PC-3 (cell line): ENCODE results near the gene TP63. TPM values are rescaled to one million over a fixed set of nuclear protein-coding genes. Genes with fewer than 3 reads are reported as not detected.

Source experiments
- ATAC-seq: fragments of 200-7000 bp; cut with Tn5 transposase; 2 replicates; pipeline ENCODE4 v1.9.1; 2020; ENCODE audit warnings: mild to moderate bottlenecking, moderate library complexity
- BruUV-seq: library from RNA; stranded (reverse); fragments of 400-500 nt; replicated peaks from 2 replicates; lab custom pipeline; 2021; lab: Mats Ljungman, UMichigan
- CTCF ChIA-PET: fragments of 300-600 bp; sonication (Branson Sonifier 250); formaldehyde crosslinking; loops from one replicate; lab custom pipeline; 2022; ENCODE audit warnings: antibody characterized with exemption; lab: Charles Lee
- POLR2A ChIA-PET: fragments of 300-600 bp; sonication (Branson Sonifier 250); formaldehyde crosslinking; loops from one replicate; lab custom pipeline; 2022; ENCODE audit warnings: antibody characterized with exemption; ENCODE audit not compliant: unreplicated experiment; lab: Charles Lee
- DNase-seq: peaks from one replicate; pipeline ENCODE4 v3.0.0-alpha.2; 2015
- H2AFZ ChIP-seq: fragments of 300-600 bp; sonication (generic); 2 replicates; pipeline ENCODE4 v1.6.0; 2016; ENCODE audit warnings: antibody characterized with exemption, low read length
- H3F3A ChIP-seq: fragments of 300-600 bp; sonication (generic); one replicate; pipeline ENCODE4 v1.6.0; 2017; ENCODE audit warnings: antibody characterized with exemption, low read length, control low read depth, mild to moderate bottlenecking; ENCODE audit not compliant: unreplicated experiment
- H3K27ac ChIP-seq: fragments of 300-600 bp; sonication (generic); 2 replicates; pipeline ENCODE4 v1.5.1; 2016; ENCODE audit warnings: mild to moderate bottlenecking, low read length
- H3K27me3 ChIP-seq: fragments of 300-600 bp; sonication (generic); 2 replicates; pipeline ENCODE4 v1.6.1; 2016; ENCODE audit warnings: low read length, mixed read lengths
- H3K36me3 ChIP-seq: fragments of 300-600 bp; sonication (generic); 2 replicates; pipeline ENCODE4 v1.6.1; 2016; ENCODE audit warnings: low read depth, mixed run types, low read length, mixed read lengths
- H3K4me1 ChIP-seq: fragments of 300-600 bp; sonication (generic); 2 replicates; pipeline ENCODE4 v1.5.1; 2016; ENCODE audit warnings: low read length; ENCODE audit not compliant: insufficient read depth
- H3K4me2 ChIP-seq: fragments of 300-600 bp; sonication (generic); 2 replicates; pipeline ENCODE4 v1.6.0; 2016; ENCODE audit warnings: low read length
- H3K4me3 ChIP-seq: fragments of 300-600 bp; sonication (generic); 2 replicates; pipeline ENCODE4 v1.5.1; 2016; ENCODE audit warnings: mild to moderate bottlenecking, low read length, mixed read lengths
- H3K79me2 ChIP-seq: fragments of 300-600 bp; sonication (generic); 2 replicates; pipeline ENCODE4 v1.6.1; 2017; ENCODE audit warnings: low read length, mixed read lengths
- H3K9ac ChIP-seq: fragments of 300-600 bp; sonication (generic); 2 replicates; pipeline ENCODE4 v1.6.0; 2016; ENCODE audit warnings: mild to moderate bottlenecking, low read length
- H3K9me2 ChIP-seq: fragments of 300-600 bp; sonication (generic); replicated peaks from 2 replicates; pipeline ENCODE4 v1.6.1; 2016; ENCODE audit warnings: mixed run types, low read length, mixed read lengths
- H3K9me3 ChIP-seq: fragments of 300-600 bp; sonication (generic); 2 replicates; pipeline ENCODE4 v1.6.1; 2016; ENCODE audit warnings: low read length, mixed read lengths
- H4K20me1 ChIP-seq: fragments of 300-600 bp; sonication (generic); 2 replicates; pipeline ENCODE4 v1.6.1; 2016; ENCODE audit warnings: low read length, mixed read lengths
- EZH2 ChIP-seq: fragments of 300-600 bp; sonication (generic); IDR thresholded peaks from one replicate; pipeline ENCODE4 v1.6.1; 2017; ENCODE audit warnings: antibody characterized with exemption, mild to moderate bottlenecking, low read length; ENCODE audit not compliant: unreplicated experiment
- EZH2phosphoT487 ChIP-seq: fragments of 300-600 bp; sonication (generic); IDR thresholded peaks from 2 replicates; pipeline ENCODE4 v1.6.1; 2018; ENCODE audit warnings: mild to moderate bottlenecking, antibody characterized with exemption, low read length, borderline replicate concordance
- intact Hi-C: fragments of 100-400 bp; cut with micrococcal nuclease; formaldehyde crosslinking; loops from 2 replicates; pipeline ENCODE4 v1.9.0; 2023
- total RNA-seq: library from RNA; depleted of rRNA; stranded (reverse); fragments of >200 nt; gene quantifications from 2 replicates; pipeline ENCODE4 v1.2.3, GENCODE V29; 2014
- TF ChIP-seq, protein P1 (sequence below): fragments of 300-600 bp; sonication (generic); conservative IDR thresholded peaks from 2 replicates; pipeline ENCODE4 v1.5.1; 2017; ENCODE audit warnings: antibody characterized with exemption, low read depth, mild to moderate bottlenecking, low read length

Gene TP63
- total RNA-seq, 1 experiment from 2014 or later = 0.29 TPM

DNA sequence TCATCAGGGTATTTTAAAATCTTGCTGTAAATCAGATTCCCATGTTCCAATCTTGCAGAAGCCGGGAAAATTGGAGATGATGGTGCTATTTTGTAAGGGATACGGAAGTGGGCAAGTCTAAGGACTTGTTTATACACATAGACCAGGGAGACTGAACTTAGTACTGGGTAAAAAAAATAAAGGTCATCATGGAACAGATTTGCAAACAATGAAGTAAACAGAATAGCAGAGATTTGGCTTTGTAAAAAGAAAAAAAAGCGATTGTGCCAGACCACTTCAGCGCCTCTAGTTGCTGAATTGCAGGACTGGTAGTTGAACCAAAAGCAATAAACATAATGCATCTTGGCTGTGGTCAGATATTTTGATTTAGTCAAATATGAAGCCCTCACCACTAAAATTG is 229.1 kb downstream of the TP63 start:
- ChIA-PET CTCF (no interaction called here), POLR2A (no interaction called here)
- no TSS peak for BruUV-seq
- intact Hi-C loops = no loop called here
- no peak overlapping the region for H3K4me3 ChIP-seq
- no peak overlapping the region for H2AFZ ChIP-seq
- no peaks in the 10 kb centered on the region for H3K27me3 ChIP-seq
- no peak overlapping the region for H3K9ac ChIP-seq
- no peak overlapping the region for H3K4me2 ChIP-seq
- ATAC-seq (no peak), DNase-seq (no peak)
- no peaks in the 10 kb centered on the region for H4K20me1 ChIP-seq
- H3K27ac ChIP-seq = no peak overlapping the region
- H3K4me1 ChIP-seq = no peaks in the 10 kb centered on the region
- TF ChIP-seq, protein P1, sequence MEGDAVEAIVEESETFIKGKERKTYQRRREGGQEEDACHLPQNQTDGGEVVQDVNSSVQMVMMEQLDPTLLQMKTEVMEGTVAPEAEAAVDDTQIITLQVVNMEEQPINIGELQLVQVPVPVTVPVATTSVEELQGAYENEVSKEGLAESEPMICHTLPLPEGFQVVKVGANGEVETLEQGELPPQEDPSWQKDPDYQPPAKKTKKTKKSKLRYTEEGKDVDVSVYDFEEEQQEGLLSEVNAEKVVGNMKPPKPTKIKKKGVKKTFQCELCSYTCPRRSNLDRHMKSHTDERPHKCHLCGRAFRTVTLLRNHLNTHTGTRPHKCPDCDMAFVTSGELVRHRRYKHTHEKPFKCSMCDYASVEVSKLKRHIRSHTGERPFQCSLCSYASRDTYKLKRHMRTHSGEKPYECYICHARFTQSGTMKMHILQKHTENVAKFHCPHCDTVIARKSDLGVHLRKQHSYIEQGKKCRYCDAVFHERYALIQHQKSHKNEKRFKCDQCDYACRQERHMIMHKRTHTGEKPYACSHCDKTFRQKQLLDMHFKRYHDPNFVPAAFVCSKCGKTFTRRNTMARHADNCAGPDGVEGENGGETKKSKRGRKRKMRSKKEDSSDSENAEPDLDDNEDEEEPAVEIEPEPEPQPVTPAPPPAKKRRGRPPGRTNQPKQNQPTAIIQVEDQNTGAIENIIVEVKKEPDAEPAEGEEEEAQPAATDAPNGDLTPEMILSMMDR = no peak
- TF ChIP-seq EZH2 (no peak), EZH2phosphoT487 (no peak)
- H3K9me3 ChIP-seq = no peaks in the 10 kb centered on the region
- no peaks in the 10 kb centered on the region for H3K79me2 ChIP-seq
- no peaks in the 10 kb centered on the region for H3F3A ChIP-seq
- H3K9me2 ChIP-seq = no peaks in the 10 kb centered on the region
- H3K36me3 ChIP-seq = no peaks in the 10 kb centered on the region

DNA sequence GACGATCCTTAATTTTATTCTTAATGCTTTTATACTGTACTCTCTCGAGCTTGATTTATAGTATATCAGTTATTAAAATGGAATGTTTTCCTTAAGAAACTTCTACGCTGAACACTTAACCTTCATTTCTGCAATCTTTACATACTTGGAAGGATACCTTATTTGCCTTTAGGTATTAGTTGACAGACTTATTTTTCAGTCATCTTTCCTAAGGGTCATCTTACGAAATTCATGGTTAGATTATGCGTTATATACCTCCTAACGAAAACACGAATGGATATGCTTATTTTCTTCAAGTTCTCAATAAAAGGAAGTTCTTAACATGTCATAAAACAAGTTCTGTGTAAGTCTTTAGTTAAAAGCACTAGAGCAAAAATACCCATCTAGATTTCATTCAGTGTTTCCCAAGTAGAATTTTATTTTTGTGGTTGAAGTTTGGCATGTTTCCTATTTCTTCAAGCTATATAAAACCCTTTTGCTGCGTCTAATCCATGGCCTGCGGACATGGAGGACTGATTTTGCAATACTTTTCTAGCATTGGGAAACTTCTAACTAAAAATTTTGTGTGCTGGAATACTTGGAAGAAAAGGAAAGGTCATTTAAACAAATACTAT is 231.3 kb downstream of the TP63 start:
- no peaks in the 10 kb centered on the region for H3K79me2 ChIP-seq
- no peak overlapping the region for H3K9ac ChIP-seq
- no peak for DNase-seq
- no peak overlapping the region for H3K4me2 ChIP-seq
- ATAC-seq = no peak
- H3K9me3 ChIP-seq = no peaks in the 10 kb centered on the region
- BruUV-seq = no TSS peak
- intact Hi-C loops = no loop called here
- POLR2A ChIA-PET = no interaction called here
- TF ChIP-seq, protein P1 = no peak
- TF ChIP-seq EZH2 (no peak), EZH2phosphoT487 (no peak)
- no peaks in the 10 kb centered on the region for H3K36me3 ChIP-seq
- CTCF ChIA-PET = no interaction called here
- no peaks in the 10 kb centered on the region for H3F3A ChIP-seq
- H3K27ac ChIP-seq = no peak overlapping the region
- no peak overlapping the region for H3K4me3 ChIP-seq
- H3K27me3 ChIP-seq = no peaks in the 10 kb centered on the region
- no peaks in the 10 kb centered on the region for H3K9me2 ChIP-seq
- no peaks in the 10 kb centered on the region for H3K4me1 ChIP-seq
- H4K20me1 ChIP-seq = no peaks in the 10 kb centered on the region
- no peak overlapping the region for H2AFZ ChIP-seq

DNA sequence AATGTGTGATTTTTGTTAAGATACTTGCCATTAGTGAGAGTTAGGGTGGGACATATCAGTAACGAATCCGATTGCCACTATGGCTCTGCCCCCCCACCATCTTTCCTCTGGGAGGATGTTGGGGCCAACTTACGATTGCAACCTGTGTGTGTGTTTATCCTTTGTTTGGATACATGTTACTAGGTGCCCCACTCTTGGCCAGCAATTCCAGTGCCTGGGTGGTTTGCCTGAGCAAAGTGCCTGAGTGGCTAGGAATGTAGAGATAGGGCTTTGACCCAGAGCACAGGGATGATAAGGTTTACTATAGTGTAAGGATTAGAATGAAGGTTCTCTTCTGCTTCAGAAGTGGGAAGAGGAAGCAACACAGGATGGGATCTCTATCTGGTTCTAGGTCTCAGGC is 231.8 kb downstream of the TP63 start:
- ChIA-PET POLR2A (no interaction called here), CTCF (no interaction called here)
- Histone ChIP-seq H2AFZ (peak overlapping the region; percentile 58), H3K9me2 (no peaks in the 10 kb centered on the region), H3K36me3 (no peaks in the 10 kb centered on the region), H3K9ac (no peak overlapping the region), H3K79me2 (no peaks in the 10 kb centered on the region), H4K20me1 (no peaks in the 10 kb centered on the region), H3K27ac (no peak overlapping the region), H3K27me3 (no peaks in the 10 kb centered on the region), H3F3A (no peaks in the 10 kb centered on the region), H3K4me3 (no peak overlapping the region), H3K4me2 (no peak overlapping the region), H3K9me3 (no peaks in the 10 kb centered on the region), H3K4me1 (no peaks in the 10 kb centered on the region)
- ATAC-seq (no peak), DNase-seq (no peak)
- TF ChIP-seq EZH2phosphoT487 (no peak), EZH2 (no peak)
- TF ChIP-seq, protein P1 = no peak
- BruUV-seq = no TSS peak
- intact Hi-C loops = no loop called here
